ENCODE data around the gene SMIM13.

Gene SMIM13

DNA sequence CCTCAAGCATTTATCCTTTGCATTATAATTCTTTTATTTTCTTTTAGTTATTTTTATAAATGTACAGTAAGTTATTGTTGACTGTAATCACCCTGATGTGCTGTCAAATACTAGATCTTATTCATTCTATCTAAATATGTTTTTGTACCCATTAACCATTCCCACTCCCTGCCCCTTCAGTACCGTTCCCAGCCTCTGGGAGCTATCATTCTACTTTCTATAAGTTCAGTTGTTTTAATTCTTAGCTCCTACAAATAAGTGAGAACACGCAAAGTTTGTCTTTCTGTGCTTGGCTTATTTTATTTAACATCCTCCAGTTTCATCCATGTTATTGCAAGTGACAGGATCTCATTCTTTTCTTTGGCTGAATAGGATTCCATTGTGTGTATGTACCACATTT, 30.3 kb downstream of the SMIM13 start:
- no peak for DNase-seq

DNA sequence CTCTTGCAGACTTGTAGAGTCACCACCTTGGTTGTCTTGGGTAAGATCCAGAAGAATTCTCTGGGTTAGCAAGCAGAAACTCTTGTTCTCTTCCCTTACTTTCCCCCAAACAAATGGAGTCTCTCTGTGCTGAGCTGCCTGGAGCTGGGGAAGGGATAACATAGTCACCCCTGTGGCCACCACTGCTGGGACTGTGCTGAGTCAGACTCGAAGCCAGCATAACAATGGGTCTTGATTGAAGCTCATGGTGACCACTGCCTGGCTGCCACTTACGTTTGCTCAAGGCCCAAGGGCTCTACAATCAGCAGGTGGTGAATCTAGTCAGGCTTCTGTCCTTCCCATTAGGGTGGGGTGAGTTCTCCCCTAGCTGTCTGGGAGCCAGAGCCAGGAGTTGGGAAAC, 33.2 kb downstream of the SMIM13 start:
- DNase-seq, result no peak

DNA sequence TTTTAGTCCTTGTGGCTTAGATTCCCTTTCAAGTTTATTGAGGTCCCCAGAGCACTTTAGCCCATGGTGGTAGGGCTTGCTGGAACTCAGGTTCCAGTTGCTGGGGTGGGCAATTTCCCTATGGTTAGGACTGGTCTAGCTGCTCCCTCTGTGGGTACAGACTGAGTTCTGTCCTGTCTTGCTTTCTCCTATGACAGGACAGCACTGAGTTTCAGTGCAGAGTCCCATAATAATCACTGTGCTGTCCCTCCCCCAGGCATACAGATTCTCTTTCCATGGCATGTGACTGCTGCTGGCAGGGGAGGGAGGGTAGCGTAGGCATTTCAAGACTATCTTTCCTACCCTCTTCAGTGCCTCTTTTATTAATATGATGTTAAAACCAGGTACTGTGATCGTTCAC, 35.0 kb downstream of the SMIM13 start:
- no peak for DNase-seq

DNA sequence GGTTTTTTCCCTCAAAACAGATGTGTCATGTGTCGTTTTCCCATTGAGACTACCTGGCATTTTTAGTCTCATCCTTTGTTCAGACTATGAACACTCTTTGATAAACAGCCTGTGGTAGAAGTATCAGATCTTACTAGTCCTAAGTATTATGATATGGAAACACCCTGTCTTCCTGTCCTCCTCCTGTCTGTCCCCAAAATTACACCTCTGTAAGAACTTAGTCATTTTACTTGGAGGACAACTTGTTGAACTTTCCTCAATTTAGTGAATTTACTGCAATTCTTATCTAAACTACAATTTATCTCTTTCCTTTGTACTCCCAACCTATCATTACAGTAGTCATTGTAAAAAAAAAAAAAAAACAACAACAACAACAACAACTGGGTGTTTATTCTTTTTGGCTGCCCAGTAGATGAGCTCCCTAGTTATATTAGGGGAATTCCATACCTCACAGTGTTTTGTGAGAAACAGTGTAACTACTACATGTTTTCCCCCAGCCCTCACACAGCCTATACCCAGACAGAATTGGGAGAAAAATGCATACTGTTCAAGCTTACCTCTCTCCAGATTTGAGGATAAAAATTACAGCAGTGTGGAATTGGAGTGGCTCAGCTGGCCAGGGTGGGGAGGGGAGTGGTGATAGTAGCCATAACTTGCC, 36.4 kb downstream of the SMIM13 start:
- no peak for DNase-seq

DNA sequence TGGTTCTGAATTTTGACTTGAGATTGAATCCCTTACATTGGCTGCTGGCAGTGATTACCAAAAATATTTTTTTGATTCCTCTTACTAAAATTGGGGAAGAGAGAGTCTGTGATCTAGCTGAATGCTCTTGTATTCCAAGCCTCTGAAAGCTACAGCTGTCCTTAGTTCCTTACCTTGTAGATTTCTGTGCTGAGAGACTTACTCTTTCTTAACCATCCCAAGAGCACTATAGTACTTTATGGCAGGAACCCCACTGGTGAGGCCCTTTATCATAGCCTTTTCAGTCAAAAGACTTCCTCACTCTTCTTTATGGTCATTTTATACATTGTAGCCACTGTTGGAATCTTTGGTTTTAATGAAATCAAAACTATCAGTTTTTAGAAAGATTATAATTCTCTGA, 37.0 kb downstream of the SMIM13 start:
- no peak for DNase-seq

DNA sequence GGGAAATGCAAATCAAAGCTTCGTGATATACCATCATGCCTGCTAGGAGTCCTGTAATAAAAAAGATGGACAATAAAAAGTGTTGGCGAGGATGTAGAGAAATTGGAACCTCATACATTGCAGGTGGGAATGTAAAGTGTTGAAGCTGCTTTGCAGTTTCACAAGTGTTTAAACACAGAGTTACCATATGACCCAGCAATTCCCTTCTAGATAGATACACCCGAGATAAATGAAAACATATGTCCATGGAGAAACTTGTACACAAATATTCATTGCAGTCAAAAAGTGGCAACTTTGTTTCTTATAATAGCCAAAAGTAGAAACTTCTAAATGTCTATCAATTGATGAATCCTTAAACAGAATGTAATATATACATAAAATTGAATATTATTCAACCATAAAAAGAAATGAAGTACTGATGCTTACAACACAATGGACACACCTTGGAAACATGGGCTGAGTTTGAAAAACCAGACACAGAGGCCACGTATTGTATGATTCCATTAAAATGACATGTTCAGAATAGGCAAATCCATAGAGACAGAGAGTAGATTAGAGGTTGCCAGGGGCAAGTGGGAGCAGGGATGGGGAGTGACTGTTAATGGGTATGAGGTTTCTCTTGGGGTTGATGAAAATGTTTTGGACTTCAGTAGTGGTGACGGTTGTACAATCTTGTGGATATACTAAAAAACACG, 38.7 kb downstream of the SMIM13 start:
- DNase-seq, result no peak

DNA sequence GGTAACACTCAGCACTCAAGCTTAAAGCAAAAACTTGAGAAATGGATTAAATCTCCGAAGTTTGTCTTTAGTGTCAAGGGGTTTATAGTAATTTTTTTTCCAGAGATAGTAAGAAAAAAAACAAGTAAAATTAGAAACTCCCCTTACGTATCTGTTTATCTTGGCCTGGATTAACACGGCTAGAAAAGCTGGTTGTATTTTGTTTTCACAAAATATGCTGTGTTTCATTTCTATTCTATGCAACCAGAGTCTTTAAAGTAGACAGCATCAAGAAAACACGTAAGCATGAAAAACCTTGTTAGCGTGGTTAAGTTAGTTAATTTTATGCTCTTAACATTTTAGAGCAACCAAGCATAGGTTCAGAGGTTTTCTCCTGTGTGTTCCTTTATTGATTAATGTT, 39.6 kb downstream of the SMIM13 start:
- DNase-seq, result no peak

DNA sequence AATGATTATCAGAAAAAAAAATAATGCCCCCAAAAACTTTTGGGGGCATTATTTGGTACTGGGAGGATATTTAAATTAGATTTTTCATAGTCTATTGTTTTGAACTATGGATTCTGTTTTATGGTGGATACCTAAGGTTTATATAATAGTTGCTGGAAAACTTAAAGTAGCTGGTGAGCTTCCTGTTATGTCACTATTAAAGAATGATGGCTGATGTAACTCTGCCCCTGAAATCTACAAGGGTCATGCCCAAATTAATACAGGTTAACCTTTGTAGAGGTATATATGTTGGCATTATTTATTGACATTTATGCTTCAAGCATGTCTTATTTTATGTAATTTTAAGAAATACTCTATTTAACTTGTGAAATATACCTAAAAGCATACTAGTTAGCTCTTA, 43.2 kb downstream of the SMIM13 start:
- DNase-seq, result no peak

DNA sequence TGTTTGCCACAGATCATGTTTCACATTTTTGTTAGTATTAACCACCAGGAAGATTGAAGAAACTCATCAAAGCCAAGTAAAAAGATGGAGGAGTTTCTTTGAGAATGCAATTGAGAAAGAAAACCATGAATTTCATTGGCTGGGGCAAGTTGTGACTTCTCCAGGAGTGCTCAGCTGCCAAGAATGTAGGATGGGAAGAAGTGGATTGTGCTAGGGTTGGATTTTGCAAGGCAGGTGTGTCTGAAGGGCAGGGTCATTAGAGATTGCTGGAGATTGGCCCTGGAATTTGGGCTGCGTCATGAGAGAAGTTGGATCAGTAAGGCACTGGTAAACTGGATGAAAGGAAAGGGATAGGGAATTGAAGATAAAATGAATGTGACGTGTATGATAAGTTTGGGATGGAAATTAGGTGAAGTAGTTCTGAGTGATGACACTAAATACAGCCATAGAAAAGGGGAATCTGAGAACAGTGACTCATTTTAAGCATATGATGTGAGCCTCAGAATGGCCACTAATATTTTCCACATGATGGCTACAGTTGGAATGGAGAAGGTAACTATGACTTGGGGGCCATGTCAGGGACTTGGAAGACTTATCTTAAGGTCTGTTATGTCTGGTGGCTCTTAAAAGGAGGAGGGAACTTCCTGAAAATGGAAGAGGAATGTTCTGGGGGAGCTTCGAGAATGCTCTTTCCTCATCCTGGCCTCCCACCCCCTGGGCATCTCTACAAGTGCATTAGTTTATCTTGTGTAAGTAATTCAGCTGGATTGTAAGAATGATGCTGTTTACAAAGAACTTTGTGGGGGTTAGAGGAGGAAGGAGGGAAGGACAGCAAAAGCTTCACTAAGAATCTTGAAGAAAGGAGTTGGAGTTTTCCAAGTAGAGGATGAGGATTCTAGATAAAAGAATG, 45.7 kb downstream of the SMIM13 start:
- DNase-seq, result no peak

DNA sequence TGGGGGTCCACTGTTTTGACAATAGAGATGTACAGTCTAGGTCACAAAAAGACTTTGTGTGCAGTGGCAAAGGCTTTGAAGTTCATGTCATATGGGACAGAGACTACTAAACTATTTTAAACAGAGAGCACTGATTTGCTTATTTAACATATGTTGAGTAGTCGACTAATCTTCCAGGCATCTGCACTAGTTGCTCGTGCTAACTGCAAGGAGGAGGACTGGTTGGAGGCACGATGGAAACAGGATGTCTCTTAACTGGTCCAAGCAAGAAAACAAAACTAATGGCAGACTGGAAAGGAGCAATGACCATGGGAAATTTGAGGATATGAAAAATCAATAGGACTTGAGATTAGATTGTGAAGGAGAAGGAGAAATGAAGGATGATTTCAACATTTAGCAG, 46.4 kb downstream of the SMIM13 start:
- DNase-seq, result no peak

DNA sequence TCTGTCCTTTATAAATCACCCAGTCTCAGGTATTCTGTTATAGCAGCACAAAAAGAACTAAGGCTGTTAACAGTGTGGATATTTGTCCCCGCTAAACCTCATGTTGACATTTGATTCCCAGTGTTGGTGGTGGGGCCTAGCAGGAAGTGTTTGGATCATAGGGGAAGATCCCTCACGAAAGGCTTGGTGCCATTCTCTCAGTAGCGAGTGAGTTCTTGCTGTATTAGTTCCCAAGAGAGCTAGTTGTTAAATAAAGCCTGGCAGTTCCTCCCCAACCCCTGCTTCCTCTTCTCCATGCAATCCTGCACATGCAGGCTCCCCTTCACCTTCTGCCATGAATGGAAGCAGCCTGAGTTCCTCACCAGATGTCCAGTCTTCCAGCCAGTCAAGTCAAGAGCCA, 47.7 kb downstream of the SMIM13 start:
- no peak for DNase-seq

DNA sequence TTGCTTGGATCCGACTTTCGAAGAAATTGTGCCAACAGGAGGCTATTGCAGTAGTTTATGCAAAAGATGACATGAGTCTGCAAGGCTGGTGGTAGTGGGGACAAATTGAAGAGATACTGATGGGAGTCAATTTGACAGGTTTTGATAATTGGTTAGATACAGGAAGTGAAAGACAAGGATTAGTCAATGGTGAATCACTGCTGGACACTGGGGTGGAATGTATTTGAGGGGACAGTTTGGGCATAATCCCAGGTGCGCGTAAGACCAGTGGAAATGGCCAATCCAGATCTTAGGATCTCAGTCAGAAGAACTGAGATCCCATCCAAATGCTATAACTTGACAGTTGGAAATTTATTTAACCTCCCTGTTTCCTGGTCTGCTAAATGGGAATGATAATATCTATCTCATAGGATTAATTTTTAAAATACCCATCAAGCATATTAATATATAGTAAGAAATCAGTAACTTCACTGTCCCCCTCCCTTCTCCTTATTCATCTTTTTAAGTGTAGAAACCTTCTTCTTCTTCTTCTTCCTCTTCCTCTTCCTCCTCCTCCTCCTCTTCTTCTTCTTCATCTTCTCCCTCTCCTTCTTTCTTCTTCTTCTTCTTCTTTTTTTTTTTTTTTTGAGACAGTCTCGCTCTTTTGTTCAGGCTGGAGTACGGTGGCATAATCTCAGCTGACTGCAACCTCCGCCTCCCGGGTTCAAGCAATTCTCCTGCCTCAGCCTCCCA, 48.8 kb downstream of the SMIM13 start:
- DNase-seq, result no peak

DNA sequence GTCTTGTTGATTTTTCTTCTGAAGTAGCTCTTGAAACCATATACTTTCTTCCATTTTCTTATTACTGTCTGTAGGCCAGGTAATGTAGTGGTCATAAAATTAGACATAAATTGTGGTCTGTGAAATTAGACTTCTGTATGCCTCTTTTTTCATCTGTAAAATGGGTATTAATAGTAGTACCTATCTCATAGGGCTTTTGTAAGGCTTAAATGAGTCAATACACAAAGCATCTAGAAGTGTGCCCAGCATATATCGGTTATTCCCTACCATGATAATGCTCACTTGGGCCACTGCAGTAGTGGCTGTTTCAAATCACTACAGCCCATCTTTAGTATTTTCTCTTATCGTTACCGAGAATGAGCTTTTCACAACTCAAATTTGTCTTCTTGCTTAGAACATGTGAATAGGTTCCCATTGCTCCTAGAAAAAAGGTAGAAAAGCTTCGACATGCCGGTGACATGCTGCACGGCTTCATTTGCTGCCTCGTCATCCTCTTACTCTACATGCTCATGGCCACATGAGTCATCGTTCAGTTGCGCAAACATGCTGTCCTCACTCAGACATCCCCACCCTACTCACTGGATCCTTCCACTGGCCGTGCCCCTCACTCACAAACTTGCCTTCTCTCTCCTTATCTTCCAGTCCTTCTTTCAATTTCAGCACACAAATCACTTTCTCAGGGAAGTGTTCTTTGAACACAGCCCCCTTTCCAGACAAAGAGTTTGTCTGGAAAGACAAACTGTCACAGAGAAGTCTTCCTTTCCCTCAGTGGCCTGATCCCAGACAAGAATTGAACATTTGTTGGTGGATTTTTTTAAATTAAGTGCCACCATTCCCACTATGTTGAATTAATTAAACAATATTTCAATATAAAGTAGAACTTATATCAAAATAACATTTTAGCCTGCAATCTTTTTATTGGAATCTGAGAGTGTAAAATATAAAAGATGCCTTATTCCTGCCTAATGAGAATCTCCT, 50.0 kb downstream of the SMIM13 start:
- no peak for DNase-seq

DNA sequence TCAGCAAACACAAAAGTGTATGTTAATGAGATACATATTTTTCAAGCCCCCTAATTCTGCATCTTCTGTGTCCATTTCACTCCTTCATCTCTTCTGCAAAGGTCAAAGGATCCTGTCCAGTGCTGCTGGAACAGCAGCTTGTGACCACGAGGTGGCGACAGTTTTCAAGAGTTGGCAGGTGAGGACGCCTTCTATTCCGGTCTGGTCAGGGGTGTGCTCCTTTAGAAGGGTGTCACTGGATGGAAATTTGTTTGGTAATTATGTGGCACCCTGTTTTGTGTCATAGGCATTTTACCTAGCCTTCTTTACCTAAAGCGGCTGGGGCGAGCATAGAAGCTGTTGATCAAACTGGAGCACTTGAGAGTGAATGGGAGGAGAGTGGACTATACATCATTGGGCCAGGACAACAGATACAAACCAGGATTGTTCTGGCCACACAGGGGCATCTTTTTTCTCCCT, 50.8 kb downstream of the SMIM13 start:
- no peak for DNase-seq

DNA sequence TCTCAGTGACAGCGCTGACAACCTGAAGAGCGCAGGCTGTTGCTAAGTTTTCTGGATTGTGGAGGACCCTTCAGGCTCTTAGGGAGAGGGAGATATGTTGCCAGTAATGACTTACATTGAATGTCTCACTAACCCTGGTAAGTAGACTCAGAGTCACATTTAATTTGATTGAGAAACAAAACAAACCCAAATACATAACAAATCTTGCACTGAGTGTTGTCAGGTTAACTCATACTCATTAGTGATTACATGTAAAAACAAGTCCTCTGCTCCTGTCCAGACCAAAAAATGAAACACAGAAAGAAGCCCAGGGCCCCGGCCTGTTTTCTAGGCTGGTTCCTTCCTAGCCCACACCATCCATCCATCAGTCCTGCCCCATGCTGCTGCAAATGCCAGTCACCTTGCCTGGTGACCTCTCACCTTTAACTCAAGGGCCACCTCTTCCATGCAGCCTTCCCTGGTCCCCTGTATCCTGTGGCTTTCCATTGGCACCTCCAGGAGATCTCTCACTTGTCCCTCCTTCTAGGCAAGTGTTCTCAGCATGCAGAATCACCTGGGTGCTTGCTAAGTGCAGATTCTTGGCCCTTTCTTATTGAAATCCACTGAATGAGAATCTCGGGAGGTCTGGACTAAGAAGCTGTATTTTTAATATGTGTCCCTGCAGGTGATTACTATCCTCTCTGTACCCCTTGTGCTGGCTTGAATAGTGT, 52.6 kb downstream of the SMIM13 start:
- DNase-seq, result no peak

DNA sequence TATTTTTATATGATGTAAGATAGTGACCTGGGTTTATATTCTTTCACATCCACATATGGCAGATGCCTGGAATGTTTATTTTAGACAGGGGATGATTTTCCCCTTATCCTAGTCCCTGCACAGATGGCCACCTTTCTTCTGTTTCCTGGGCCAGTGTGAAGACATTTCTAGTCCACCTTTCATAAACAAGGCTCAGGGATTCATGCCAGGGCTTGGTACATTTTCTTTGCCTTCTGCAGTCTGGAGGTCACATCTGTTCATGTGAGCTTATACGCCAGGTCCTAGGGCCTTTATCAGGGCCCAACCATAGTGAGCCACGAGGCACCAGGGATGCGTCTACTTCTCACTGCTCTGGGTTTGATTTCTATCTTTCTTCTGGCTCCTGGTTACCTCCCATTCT, 55.9 kb downstream of the SMIM13 start:
- DNase-seq, result no peak

DNA sequence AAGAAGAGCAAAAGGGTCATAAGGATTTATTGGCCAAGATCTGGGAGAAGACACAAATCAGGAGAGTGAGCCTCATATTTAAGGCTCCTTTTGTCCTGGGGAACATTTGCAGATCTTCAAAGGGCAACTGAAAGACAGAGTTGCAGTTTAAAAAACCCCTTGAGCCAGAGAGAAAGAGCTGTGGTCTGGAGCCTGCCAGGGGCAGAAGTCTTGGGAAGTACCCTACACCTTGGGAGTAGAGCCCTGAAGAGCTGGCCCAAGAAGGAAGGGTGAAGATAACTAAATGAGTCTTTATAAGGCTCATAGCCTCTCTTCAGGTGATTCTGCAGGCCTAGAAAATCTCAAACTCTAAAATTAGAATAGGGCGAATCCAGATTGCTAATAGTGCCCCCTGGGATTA, 57.9 kb downstream of the SMIM13 start:
- DNase-seq, result no peak

DNA sequence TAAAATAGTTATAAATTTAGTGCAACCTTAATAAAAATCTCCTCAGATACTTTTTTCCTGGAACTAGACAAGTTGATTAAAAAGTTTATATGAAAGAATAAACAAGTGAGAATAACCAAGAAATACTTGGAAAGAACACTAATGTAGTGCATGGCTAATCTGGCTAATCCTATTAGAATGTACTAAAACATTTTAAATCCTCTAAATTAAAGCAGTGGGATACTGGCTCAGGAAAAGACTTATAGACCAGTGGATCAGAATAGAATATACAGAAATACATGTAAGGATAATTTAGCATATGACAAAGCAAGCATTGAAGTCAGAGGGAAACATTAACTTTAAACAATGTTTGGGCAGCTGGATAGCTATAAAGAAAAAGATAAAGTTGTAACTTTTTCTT, 58.9 kb downstream of the SMIM13 start:
- DNase-seq, result no peak

DNA sequence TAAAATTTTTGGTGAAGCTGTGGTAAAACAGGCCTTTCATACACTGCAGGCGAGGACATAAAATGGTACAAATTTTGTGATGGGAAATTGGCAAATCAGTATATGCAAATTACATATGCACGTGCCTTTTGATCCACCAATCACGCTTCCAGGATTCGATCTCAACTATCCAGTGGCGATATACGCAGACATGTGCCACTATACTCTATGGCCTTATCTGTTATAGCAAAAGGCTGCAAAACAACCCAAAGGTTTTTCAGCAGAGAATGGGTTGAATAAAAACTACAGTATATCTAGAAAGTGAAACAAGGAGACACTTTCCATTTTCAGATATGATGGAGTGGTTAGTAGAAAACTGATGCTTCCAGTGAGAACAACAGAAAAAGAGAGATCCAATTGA, 59.8 kb downstream of the SMIM13 start:
- DNase-seq, result no peak

DNA sequence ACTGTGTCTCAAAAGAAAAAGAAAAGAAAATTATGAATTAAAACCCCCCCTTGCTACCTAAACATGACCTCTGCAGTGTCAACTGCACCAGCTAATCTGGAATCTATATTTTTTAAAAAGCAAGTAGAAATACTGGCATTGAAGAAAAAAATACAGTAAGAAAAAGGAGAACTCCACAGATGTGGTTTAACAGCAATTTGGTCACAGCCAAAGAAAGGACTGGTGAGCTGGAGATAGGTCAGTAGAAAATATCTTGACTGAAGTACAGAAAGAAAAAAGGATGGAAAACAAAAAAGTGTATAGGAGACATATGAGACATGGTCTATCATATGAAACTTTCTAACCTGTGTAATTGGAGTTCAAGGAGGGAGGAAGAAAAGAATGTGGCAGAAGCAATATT, 62.0 kb downstream of the SMIM13 start:
- DNase-seq, result no peak

DNA sequence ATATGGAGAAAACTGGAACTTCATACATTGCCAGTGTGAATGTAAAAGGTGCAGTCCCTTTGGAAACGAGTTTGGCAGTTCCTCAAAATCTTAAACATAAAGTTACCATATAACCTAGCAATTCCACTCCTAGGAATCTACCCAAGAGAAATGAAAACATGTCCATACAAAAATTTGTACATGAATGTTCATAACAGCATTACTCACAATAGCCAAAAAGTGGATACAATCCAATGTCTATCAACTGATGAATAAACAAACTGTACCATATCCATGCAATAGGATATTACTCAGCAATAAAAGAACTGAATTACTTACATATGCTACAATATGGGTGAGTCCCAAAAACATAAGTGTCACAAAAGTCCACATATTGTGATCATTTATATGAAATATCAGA, 66.6 kb downstream of the SMIM13 start:
- DNase-seq, result no peak
